PC-9 (cell line): ENCODE measurements around the gene GRM7. TPM values are rescaled to one million over a fixed set of nuclear protein-coding genes. Genes with fewer than 3 reads are reported as not detected.

Experiments
- BruUV-seq: library from RNA; stranded (reverse); fragments of 400-500 nt; replicated peaks from 2 replicates; lab custom pipeline; 2021; lab: Mats Ljungman, UMichigan
- CTCF ChIA-PET: fragments of 300-600 bp; sonication (Branson Sonifier 250); formaldehyde crosslinking; loops from one replicate; lab custom pipeline; 2022; ENCODE audit warnings: antibody characterized with exemption; lab: Charles Lee
- POLR2A ChIA-PET: fragments of 300-600 bp; sonication (Branson Sonifier 250); formaldehyde crosslinking; loops from one replicate; lab custom pipeline; 2022; ENCODE audit warnings: antibody characterized with exemption; ENCODE audit not compliant: unreplicated experiment; lab: Charles Lee
- DNase-seq, 2 experiments: peaks; one replicate each; pipeline versions ENCODE4 v3.0.0 to v3.0.0-alpha.2; 2015 to 2022; ENCODE audit warnings: mixed read lengths in 1 of 2
- H2AFZ ChIP-seq: fragments of 200-600 bp; sonication (generic); 2 replicates; pipeline ENCODE4 v1.8.1; 2017; ENCODE audit warnings: antibody characterized with exemption
- H3F3A ChIP-seq: fragments of 200-600 bp; sonication (generic); 2 replicates; pipeline ENCODE4 v1.8.1; 2017; ENCODE audit warnings: antibody characterized with exemption, mild to moderate bottlenecking, low read depth; ENCODE audit not compliant: insufficient read depth
- H3K27ac ChIP-seq: fragments of 200-600 bp; sonication (generic); 2 replicates; pipeline ENCODE4 v1.6.1; 2016; ENCODE audit warnings: mixed run types
- H3K27me3 ChIP-seq: fragments of 200-600 bp; sonication (generic); 2 replicates; pipeline ENCODE4 v1.6.1; 2016; ENCODE audit warnings: low read depth, mixed run types; ENCODE audit not compliant: insufficient read depth
- H3K36me3 ChIP-seq: fragments of 200-600 bp; sonication (generic); 2 replicates; pipeline ENCODE4 v1.6.1; 2016; ENCODE audit warnings: low read depth, mixed run types
- H3K4me1 ChIP-seq: fragments of 200-600 bp; sonication (generic); replicated peaks from 2 replicates; pipeline ENCODE4 v1.6.1; 2016; ENCODE audit warnings: mixed run types; ENCODE audit not compliant: insufficient read depth
- H3K4me2 ChIP-seq: fragments of 200-600 bp; sonication (generic); 2 replicates; pipeline ENCODE4 v1.6.1; 2017; ENCODE audit warnings: mixed run types
- H3K4me3 ChIP-seq: fragments of 200-600 bp; sonication (generic); 2 replicates; pipeline ENCODE4 v1.6.1; 2016; ENCODE audit warnings: mixed run types
- H3K79me2 ChIP-seq: fragments of 200-600 bp; sonication (generic); 2 replicates; pipeline ENCODE4 v1.6.1; 2017; ENCODE audit warnings: low read depth, mixed run types
- H3K9me2 ChIP-seq: fragments of 200-600 bp; sonication (generic); 2 replicates; pipeline ENCODE4 v1.8.1; 2017; ENCODE audit warnings: mild to moderate bottlenecking; ENCODE audit not compliant: insufficient read depth
- H3K9me3 ChIP-seq: fragments of 200-600 bp; sonication (generic); 2 replicates; pipeline ENCODE4 v1.8.1; 2016; ENCODE audit warnings: low read depth; ENCODE audit not compliant: insufficient read depth
- H4K20me1 ChIP-seq: fragments of 200-600 bp; sonication (generic); 2 replicates; pipeline ENCODE4 v1.8.1; 2017; ENCODE audit not compliant: insufficient read depth
- CTCF ChIP-seq: fragments of 200-600 bp; sonication (generic); conservative IDR thresholded peaks from 2 replicates; pipeline ENCODE4 v1.6.1; 2017; ENCODE audit warnings: mixed run types, antibody characterized with exemption, mild to moderate bottlenecking, moderate library complexity
- EZH2 ChIP-seq: fragments of 200-600 bp; sonication (generic); IDR thresholded peaks from 2 replicates; pipeline ENCODE4 v1.8.0; 2017; ENCODE audit warnings: antibody characterized with exemption, low read depth
- intact Hi-C: fragments of 100-400 bp; cut with micrococcal nuclease; formaldehyde crosslinking; loops from one replicate; pipeline ENCODE4 v1.10.0; 2022; ENCODE audit not compliant: unreplicated experiment
- total RNA-seq: library from RNA; stranded (reverse); gene quantifications from 2 replicates; pipeline ENCODE4 v1.2.3, GENCODE V29; 2021

GRM7 gene
- total RNA-seq, 1 experiment from 2014 or later: not detected

- intact Hi-C loops: no loop called here
- Histone ChIP-seq H2AFZ (0 out of 2 replicates have a peak overlapping the region, but pooled peaks have one; percentile 19), H3K27ac (no peak overlapping the region), H3F3A (no peaks in the 10 kb centered on the region), H3K9me2 (no peaks in the 10 kb centered on the region), H3K79me2 (no peaks in the 10 kb centered on the region), H3K4me1 (no peaks in the 10 kb centered on the region), H3K4me3 (no peak overlapping the region), H3K4me2 (no peak overlapping the region), H3K27me3 (no peaks in the 10 kb centered on the region), H3K36me3 (no peaks in the 10 kb centered on the region), H4K20me1 (no peaks in the 10 kb centered on the region), H3K9me3 (no peaks in the 10 kb centered on the region)
- ChIA-PET CTCF (no interaction called here), POLR2A (no interaction called here)
- no TSS peak for BruUV-seq
- no peak for TF ChIP-seq EZH2
- TF ChIP-seq CTCF: no peak
- no peak for DNase-seq
These were observed 785.9 kb downstream of the GRM7 start for GRCh38 chr3:7646851-7647250.

DNA sequence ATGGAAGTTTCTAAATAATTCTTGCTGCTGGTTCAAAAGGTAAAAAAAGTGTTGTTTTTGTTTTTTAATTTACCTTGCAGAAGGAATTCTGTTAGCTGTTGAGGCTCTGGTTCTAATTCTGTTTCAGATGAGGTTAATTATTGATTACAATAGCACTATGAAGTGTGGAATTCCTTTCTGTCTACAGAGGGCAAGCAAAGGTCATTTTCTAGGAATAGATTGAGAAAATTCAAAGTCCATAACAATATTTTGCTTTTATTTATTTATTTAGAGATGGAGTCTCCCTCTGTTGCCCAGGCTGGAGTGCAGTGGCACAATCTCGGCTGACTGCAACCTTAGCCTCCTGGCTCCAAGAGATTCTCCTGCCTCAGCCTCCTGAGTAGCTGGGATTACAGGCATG, 789.6 kb downstream of the GRM7 start:
- H3F3A ChIP-seq: no peaks in the 10 kb centered on the region
- H3K36me3 ChIP-seq: no peaks in the 10 kb centered on the region
- H3K79me2 ChIP-seq: no peaks in the 10 kb centered on the region
- no peak for TF ChIP-seq CTCF
- no peak for TF ChIP-seq EZH2
- ChIA-PET CTCF (no interaction called here), POLR2A (no interaction called here)
- H3K9me2 ChIP-seq: no peaks in the 10 kb centered on the region
- intact Hi-C loops: no loop called here
- H3K4me2 ChIP-seq: no peak overlapping the region
- no peak overlapping the region for H2AFZ ChIP-seq
- no TSS peak for BruUV-seq
- no peak overlapping the region for H3K27ac ChIP-seq
- no peak for DNase-seq
- H3K4me3 ChIP-seq: no peak overlapping the region
- H4K20me1 ChIP-seq: no peaks in the 10 kb centered on the region
- no peaks in the 10 kb centered on the region for H3K4me1 ChIP-seq
- no peaks in the 10 kb centered on the region for H3K27me3 ChIP-seq
- no peaks in the 10 kb centered on the region for H3K9me3 ChIP-seq

DNA sequence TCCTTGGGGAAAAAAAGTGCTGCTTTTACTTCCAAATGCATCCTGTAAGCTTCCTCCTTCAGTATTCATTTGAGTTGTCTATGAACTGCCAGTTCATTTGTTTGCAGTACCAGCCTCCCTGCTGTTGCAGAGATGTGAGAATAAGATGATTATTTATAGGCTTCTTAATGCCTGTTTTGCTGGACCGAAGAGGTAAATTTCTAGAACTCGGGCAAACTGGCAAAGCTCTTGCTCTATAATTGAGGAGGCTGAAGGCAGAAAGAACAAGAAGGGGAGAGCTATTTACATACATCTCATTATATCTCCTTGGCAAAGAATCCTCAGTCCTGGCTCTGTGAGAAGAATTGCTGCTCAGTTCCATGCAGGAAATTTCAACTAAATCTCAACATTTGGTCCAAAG, 790.4 kb downstream of the GRM7 start:
- CTCF ChIA-PET: no interaction called here
- Histone ChIP-seq H3K36me3 (no peaks in the 10 kb centered on the region), H3K4me2 (no peak overlapping the region), H3K9me3 (no peaks in the 10 kb centered on the region), H3K79me2 (no peaks in the 10 kb centered on the region), H3F3A (no peaks in the 10 kb centered on the region), H2AFZ (no peak overlapping the region), H4K20me1 (no peaks in the 10 kb centered on the region), H3K27ac (no peak overlapping the region), H3K4me3 (no peak overlapping the region), H3K4me1 (no peaks in the 10 kb centered on the region), H3K27me3 (no peaks in the 10 kb centered on the region), H3K9me2 (no peaks in the 10 kb centered on the region)
- BruUV-seq: no TSS peak
- intact Hi-C loops: no loop called here
- no peak for TF ChIP-seq CTCF
- no peak for TF ChIP-seq EZH2
- DNase-seq: no peak
- POLR2A ChIA-PET: no interaction called here
